ENCODE measurements around the gene ASCC2. TPM values are rescaled to one million over a fixed set of nuclear protein-coding genes. Genes with fewer than 3 reads are reported as not detected.

ASCC2 gene
- total and polyA plus RNA-seq, 2 experiments from 2014 or later = 30.5 to 31.3 TPM

DNA sequence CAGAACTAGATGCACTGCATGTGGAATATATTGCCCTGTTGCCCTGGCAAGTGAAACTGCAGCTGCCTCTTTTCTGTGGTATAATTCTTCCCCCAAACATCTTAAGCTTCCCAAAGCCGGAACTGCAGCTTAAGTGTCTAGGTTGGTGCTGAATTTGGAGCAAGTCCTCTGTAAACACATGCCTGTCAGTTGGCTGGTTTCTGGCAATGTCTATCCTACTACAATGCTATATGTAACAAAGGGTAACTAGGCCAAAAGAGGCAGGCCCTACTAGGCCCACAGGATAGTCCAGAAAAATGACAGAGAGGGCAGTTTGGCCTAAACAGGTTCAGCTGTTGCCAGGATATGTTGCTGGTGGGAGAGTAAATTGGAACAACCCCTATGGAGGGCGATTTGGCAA lies 27.9 kb downstream of the ASCC2 start (continued):
- TF ChIP-seq, protein P1, sequence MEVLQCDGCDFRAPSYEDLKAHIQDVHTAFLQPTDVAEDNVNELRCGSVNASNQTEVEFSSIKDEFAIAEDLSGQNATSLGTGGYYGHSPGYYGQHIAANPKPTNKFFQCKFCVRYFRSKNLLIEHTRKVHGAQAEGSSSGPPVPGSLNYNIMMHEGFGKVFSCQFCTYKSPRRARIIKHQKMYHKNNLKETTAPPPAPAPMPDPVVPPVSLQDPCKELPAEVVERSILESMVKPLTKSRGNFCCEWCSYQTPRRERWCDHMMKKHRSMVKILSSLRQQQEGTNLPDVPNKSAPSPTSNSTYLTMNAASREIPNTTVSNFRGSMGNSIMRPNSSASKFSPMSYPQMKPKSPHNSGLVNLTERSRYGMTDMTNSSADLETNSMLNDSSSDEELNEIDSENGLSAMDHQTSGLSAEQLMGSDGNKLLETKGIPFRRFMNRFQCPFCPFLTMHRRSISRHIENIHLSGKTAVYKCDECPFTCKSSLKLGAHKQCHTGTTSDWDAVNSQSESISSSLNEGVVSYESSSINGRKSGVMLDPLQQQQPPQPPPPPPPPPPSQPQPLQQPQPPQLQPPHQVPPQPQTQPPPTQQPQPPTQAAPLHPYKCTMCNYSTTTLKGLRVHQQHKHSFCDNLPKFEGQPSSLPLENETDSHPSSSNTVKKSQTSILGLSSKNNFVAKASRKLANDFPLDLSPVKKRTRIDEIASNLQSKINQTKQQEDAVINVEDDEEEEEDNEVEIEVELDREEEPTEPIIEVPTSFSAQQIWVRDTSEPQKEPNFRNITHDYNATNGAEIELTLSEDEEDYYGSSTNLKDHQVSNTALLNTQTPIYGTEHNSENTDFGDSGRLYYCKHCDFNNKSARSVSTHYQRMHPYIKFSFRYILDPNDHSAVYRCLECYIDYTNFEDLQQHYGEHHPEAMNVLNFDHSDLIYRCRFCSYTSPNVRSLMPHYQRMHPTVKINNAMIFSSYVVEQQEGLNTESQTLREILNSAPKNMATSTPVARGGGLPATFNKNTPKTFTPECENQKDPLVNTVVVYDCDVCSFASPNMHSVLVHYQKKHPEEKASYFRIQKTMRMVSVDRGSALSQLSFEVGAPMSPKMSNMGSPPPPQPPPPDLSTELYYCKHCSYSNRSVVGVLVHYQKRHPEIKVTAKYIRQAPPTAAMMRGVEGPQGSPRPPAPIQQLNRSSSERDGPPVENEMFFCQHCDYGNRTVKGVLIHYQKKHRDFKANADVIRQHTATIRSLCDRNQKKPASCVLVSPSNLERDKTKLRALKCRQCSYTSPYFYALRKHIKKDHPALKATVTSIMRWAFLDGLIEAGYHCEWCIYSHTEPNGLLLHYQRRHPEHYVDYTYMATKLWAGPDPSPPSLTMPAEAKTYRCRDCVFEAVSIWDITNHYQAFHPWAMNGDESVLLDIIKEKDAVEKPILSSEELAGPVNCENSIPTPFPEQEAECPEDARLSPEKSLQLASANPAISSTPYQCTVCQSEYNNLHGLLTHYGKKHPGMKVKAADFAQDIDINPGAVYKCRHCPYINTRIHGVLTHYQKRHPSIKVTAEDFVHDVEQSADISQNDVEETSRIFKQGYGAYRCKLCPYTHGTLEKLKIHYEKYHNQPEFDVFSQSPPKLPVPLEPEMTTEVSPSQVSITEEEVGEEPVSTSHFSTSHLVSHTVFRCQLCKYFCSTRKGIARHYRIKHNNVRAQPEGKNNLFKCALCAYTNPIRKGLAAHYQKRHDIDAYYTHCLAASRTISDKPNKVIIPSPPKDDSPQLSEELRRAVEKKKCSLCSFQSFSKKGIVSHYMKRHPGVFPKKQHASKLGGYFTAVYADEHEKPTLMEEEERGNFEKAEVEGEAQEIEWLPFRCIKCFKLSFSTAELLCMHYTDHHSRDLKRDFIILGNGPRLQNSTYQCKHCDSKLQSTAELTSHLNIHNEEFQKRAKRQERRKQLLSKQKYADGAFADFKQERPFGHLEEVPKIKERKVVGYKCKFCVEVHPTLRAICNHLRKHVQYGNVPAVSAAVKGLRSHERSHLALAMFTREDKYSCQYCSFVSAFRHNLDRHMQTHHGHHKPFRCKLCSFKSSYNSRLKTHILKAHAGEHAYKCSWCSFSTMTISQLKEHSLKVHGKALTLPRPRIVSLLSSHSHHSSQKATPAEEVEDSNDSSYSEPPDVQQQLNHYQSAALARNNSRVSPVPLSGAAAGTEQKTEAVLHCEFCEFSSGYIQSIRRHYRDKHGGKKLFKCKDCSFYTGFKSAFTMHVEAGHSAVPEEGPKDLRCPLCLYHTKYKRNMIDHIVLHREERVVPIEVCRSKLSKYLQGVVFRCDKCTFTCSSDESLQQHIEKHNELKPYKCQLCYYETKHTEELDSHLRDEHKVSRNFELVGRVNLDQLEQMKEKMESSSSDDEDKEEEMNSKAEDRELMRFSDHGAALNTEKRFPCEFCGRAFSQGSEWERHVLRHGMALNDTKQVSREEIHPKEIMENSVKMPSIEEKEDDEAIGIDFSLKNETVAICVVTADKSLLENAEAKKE (CRISPR knock-in tag; IDR thresholded peaks at IDR 0.05) = no peak
- TF ChIP-seq JUNB (IDR thresholded peaks at IDR 0.05; ENCODE audit: unreplicated experiment) (no peak), EZH2phosphoT487 (IDR thresholded peaks at IDR 0.05; ENCODE audit: unreplicated experiment) (no peak), STAT1 (IDR thresholded peaks at IDR 0.05; ENCODE audit: unreplicated experiment) (no peak), ZNF114 (CRISPR knock-in tag; IDR thresholded peaks at IDR 0.05) (no peak)
- TF ChIP-seq, protein P2, sequence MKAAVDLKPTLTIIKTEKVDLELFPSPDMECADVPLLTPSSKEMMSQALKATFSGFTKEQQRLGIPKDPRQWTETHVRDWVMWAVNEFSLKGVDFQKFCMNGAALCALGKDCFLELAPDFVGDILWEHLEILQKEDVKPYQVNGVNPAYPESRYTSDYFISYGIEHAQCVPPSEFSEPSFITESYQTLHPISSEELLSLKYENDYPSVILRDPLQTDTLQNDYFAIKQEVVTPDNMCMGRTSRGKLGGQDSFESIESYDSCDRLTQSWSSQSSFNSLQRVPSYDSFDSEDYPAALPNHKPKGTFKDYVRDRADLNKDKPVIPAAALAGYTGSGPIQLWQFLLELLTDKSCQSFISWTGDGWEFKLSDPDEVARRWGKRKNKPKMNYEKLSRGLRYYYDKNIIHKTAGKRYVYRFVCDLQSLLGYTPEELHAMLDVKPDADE (IDR thresholded peaks at IDR 0.05) = no peak

DNA sequence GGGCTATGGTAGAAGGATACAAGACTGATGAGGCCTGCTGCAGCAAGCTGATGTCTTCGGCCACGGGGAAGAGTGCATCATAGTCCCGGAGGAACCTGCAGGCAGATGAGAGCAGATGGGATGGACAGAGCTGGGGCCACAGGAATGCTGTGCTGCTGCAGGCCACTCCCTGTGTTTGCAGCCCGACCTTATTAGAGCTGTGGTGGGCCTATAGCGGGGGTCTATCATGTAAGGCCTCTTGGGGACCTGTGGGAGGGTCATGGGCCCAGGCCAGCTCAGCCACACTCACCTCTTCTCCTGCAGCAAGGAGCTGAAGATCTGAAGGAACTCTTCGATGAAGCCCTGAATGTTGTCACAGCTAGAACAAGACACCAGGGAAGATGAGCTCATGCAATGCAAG lies 31.9 kb downstream of the ASCC2 start:
- no peaks in the 10 kb centered on the region for H3K9me3 Mint-ChIP-seq
- no peak for TF ChIP-seq ZNF114 (CRISPR knock-in tag; IDR thresholded peaks at IDR 0.05)
- no peak for TF ChIP-seq ZNF331 (CRISPR knock-in tag; IDR thresholded peaks at IDR 0.05; ENCODE audit: low read depth)
- TF ChIP-seq NANOG (IDR thresholded peaks at IDR 0.05; ENCODE audit: borderline replicate concordance) = no peak
- TF ChIP-seq, protein P3, sequence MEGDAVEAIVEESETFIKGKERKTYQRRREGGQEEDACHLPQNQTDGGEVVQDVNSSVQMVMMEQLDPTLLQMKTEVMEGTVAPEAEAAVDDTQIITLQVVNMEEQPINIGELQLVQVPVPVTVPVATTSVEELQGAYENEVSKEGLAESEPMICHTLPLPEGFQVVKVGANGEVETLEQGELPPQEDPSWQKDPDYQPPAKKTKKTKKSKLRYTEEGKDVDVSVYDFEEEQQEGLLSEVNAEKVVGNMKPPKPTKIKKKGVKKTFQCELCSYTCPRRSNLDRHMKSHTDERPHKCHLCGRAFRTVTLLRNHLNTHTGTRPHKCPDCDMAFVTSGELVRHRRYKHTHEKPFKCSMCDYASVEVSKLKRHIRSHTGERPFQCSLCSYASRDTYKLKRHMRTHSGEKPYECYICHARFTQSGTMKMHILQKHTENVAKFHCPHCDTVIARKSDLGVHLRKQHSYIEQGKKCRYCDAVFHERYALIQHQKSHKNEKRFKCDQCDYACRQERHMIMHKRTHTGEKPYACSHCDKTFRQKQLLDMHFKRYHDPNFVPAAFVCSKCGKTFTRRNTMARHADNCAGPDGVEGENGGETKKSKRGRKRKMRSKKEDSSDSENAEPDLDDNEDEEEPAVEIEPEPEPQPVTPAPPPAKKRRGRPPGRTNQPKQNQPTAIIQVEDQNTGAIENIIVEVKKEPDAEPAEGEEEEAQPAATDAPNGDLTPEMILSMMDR (conservative IDR thresholded peaks at IDR 0.05; ENCODE audit: low read depth in 2 of 2) = no peak
- TF ChIP-seq EZH2 (IDR thresholded peaks at IDR 0.05; ENCODE audit: low read depth, unreplicated experiment) = no peak
- no peak for TF ChIP-seq POLR2AphosphoS5 (IDR thresholded peaks at IDR 0.05; ENCODE audit: low read depth)
- TF ChIP-seq, protein P4, sequence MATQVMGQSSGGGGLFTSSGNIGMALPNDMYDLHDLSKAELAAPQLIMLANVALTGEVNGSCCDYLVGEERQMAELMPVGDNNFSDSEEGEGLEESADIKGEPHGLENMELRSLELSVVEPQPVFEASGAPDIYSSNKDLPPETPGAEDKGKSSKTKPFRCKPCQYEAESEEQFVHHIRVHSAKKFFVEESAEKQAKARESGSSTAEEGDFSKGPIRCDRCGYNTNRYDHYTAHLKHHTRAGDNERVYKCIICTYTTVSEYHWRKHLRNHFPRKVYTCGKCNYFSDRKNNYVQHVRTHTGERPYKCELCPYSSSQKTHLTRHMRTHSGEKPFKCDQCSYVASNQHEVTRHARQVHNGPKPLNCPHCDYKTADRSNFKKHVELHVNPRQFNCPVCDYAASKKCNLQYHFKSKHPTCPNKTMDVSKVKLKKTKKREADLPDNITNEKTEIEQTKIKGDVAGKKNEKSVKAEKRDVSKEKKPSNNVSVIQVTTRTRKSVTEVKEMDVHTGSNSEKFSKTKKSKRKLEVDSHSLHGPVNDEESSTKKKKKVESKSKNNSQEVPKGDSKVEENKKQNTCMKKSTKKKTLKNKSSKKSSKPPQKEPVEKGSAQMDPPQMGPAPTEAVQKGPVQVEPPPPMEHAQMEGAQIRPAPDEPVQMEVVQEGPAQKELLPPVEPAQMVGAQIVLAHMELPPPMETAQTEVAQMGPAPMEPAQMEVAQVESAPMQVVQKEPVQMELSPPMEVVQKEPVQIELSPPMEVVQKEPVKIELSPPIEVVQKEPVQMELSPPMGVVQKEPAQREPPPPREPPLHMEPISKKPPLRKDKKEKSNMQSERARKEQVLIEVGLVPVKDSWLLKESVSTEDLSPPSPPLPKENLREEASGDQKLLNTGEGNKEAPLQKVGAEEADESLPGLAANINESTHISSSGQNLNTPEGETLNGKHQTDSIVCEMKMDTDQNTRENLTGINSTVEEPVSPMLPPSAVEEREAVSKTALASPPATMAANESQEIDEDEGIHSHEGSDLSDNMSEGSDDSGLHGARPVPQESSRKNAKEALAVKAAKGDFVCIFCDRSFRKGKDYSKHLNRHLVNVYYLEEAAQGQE (IDR thresholded peaks at IDR 0.05; ENCODE audit: unreplicated experiment) = no peak
- TF ChIP-seq EZH2phosphoT487 (IDR thresholded peaks at IDR 0.05; ENCODE audit: unreplicated experiment) = no peak
- TF ChIP-seq STAT1 (IDR thresholded peaks at IDR 0.05; ENCODE audit: unreplicated experiment) = no peak
- TF ChIP-seq JUNB (IDR thresholded peaks at IDR 0.05; ENCODE audit: unreplicated experiment) = no peak

More for the DNA sequence above, 31.9 kb downstream of the ASCC2 start:
- no peak overlapping the region for H3K27ac ChIP-seq (ENCODE audit: low read depth)
- no peaks in the 10 kb centered on the region for H4K20me1 ChIP-seq (replicated peaks; ENCODE audit: insufficient read depth)
- no peak for ATAC-seq
- H3K4me1 ChIP-seq (ENCODE audit: insufficient read depth) = no peaks in the 10 kb centered on the region; the same call in 1 of the 2 replicates
- H2AFZ ChIP-seq = no peak overlapping the region
- peaks cover 10% of the 10 kb centered on the region; the same call in 1 of the 2 replicates for H3K36me3 ChIP-seq (ENCODE audit: insufficient read depth)
- H3K4me3 Mint-ChIP-seq = no peak overlapping the region
- H3K4me3 ChIP-seq = no peak overlapping the region
- H3K27me3 ChIP-seq (ENCODE audit: insufficient read depth) = no peaks in the 10 kb centered on the region
- H3K27ac Mint-ChIP-seq = no peak overlapping the region
- no peaks in the 10 kb centered on the region for H3F3A ChIP-seq (replicated peaks; ENCODE audit: low read depth)
- peaks cover 3% of the 10 kb centered on the region; the same call in 2 of the 3 replicates for H3K4me1 Mint-ChIP-seq
- H3K4me2 ChIP-seq = no peak overlapping the region
- H3K36me3 Mint-ChIP-seq (ENCODE audit: low read depth) = peaks cover 32% of the 10 kb centered on the region
- no peak for DNase-seq (ENCODE audit: low spot score)
- H3K27me3 Mint-ChIP-seq (ENCODE audit: insufficient read depth, low read depth, poor library complexity) = peaks cover 4% of the 10 kb centered on the region
- no peaks in the 10 kb centered on the region for H3K79me2 ChIP-seq (replicated peaks; ENCODE audit: insufficient read depth)
- no peaks in the 10 kb centered on the region for H3K9me2 ChIP-seq (ENCODE audit: insufficient read depth)
